Calu3 (cell line): Measurements from ENCODE around the gene FLYWCH2. TPM values are rescaled to one million over a fixed set of nuclear protein-coding genes. Genes with fewer than 3 reads are reported as not detected.

Experiments used
- BruUV-seq: library from RNA; stranded (reverse); fragments of 400-500 nt; replicated peaks from 2 replicates; lab custom pipeline; 2021; lab: Mats Ljungman, UMichigan
- CTCF ChIA-PET: fragments of 300-600 bp; sonication (Branson Sonifier 250); formaldehyde crosslinking; loops from one replicate; lab custom pipeline; 2022; ENCODE audit warnings: antibody characterized with exemption; lab: Charles Lee
- DNase-seq: peaks from one replicate; pipeline ENCODE4 v3.0.0; 2022
- H3K27ac Mint-ChIP-seq: one replicate; pipeline ENCODE4 v1.8.0; 2022; ENCODE audit warnings: mixed read lengths; ENCODE audit not compliant: unreplicated experiment
- H3K27me3 Mint-ChIP-seq: one replicate; pipeline ENCODE4 v1.8.0; 2022; ENCODE audit warnings: mixed read lengths; ENCODE audit not compliant: unreplicated experiment
- H3K36me3 Mint-ChIP-seq: one replicate; pipeline ENCODE4 v1.8.0; 2022; ENCODE audit warnings: mild to moderate bottlenecking, moderate library complexity, mixed read lengths; ENCODE audit not compliant: insufficient read depth, unreplicated experiment
- H3K4me1 Mint-ChIP-seq: one replicate; pipeline ENCODE4 v1.8.0; 2022; ENCODE audit warnings: mild to moderate bottlenecking, low read depth, mixed read lengths; ENCODE audit not compliant: unreplicated experiment
- H3K4me3 Mint-ChIP-seq: one replicate; pipeline ENCODE4 v1.8.0; 2022; ENCODE audit warnings: mild to moderate bottlenecking, low read depth, moderate library complexity, mixed read lengths; ENCODE audit not compliant: unreplicated experiment
- H3K9me3 Mint-ChIP-seq: one replicate; pipeline ENCODE4 v1.8.0; 2022; ENCODE audit warnings: low read depth, mixed read lengths; ENCODE audit not compliant: unreplicated experiment
- CTCF ChIP-seq: fragments of 200-600 bp; IDR thresholded peaks from one replicate; pipeline ENCODE4 v1.8.0; 2022; ENCODE audit warnings: antibody characterized with exemption; ENCODE audit not compliant: unreplicated experiment
- intact Hi-C: fragments of 100-400 bp; cut with micrococcal nuclease; formaldehyde crosslinking; loops from one replicate; pipeline ENCODE4 v1.10.0; 2022; ENCODE audit not compliant: unreplicated experiment
- total RNA-seq: library from RNA; stranded (reverse); gene quantifications from 2 replicates; pipeline ENCODE4 v1.2.3, GENCODE V29; 2022

Gene FLYWCH2
- total RNA-seq, 1 experiment from 2014 or later = 13.0 TPM

DNA sequence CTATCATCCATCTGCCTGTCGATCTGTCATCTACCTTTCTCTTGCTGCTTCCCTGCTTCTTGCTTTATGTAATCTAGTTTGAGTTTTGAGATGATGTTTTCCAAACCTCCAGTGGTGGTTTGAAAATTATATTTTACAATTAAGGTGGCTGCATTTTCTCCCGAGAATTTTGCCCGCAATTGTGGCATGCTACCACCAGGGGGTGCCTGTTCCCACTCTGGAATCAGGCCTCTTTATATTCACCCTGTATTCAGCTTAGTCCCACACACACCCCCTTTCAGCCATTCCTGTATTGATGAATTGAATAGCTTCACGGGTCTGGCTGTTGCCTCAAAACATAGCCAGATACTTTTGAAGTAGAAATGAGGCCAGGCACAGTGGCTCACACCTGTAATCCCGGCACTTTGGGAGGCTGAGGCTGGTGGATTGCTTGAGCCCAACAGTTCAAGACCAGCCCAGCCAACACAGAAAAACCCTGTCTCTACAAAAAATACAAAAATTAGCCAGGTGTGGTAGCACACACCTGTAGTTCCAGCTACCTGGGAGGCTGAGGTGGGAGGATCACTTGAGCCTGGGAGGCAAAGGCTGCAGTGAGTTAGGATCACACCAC lies 28.2 kb upstream of the FLYWCH2 start:
- CTCF ChIA-PET = interaction anchor here (0.9 kb wide), 1 partner anchor 81 kb away, joined by 3 read pairs; no protein-coding TSS in a partner anchor
- peaks cover 5% of the 10 kb centered on the region for H3K9me3 Mint-ChIP-seq
- no TSS peak for BruUV-seq
- H3K27me3 Mint-ChIP-seq = no peaks in the 10 kb centered on the region
- peak; percentile 77 for TF ChIP-seq CTCF
- H3K4me1 Mint-ChIP-seq = peaks cover 13% of the 10 kb centered on the region
- DNase-seq = no peak
- no peak overlapping the region for H3K4me3 Mint-ChIP-seq
- H3K36me3 Mint-ChIP-seq = peaks cover 92% of the 10 kb centered on the region
- peak overlapping the region; percentile 21 for H3K27ac Mint-ChIP-seq
- intact Hi-C loops = no loop called here

- Mint-ChIP-seq H3K9me3 (peaks cover 5% of the 10 kb centered on the region), H3K4me1 (peaks cover 13% of the 10 kb centered on the region), H3K27ac (peak overlapping the region; percentile 60), H3K4me3 (peak overlapping the region; percentile 90), H3K36me3 (peaks cover 92% of the 10 kb centered on the region), H3K27me3 (no peaks in the 10 kb centered on the region)
- CTCF ChIA-PET = no interaction called here
- DNase-seq = no peak
- no peak for TF ChIP-seq CTCF
- BruUV-seq = no TSS peak
- intact Hi-C loops = no loop called here
Observed at GRCh38 chr16:2855536-2855935, 27.5 kb upstream of the FLYWCH2 start.

DNA sequence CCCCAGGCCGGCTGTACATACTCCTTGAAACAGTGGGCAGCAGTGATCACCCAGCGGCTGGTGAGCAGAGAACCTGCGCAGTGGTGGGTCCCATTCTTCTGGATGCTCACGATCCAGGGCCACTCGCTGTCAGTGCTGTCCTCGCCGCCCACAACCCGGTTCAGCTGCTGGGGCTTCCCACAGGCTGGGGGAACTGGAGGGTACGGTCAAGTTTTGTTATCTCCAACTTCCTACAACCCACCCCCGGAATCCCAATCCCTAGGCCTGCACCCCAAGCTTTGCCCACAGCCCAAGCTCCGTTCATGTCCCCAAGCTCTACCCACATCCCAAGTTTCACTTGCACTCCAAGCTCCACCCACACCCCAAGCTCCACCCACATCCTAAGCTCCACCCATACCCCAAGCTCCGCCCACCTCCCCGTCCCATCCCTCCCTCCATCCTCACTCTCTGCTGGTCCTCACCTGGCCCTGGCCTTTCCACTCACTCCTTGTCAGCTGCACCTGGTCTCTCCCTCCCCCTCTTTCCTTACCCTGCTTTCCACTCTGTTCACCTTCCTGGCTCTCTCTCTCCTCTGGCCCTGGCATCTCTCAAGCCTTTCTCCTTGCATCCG lies 26.8 kb upstream of the FLYWCH2 start:
- no peak for TF ChIP-seq CTCF
- Mint-ChIP-seq H3K27me3 (no peaks in the 10 kb centered on the region), H3K36me3 (peaks cover 91% of the 10 kb centered on the region), H3K9me3 (peaks cover 5% of the 10 kb centered on the region), H3K4me3 (peak overlapping the region; percentile 90), H3K27ac (peak overlapping the region; percentile 49), H3K4me1 (peaks cover 15% of the 10 kb centered on the region)
- CTCF ChIA-PET = interaction anchor here (0.5 to 1.0 kb wide), 4 partner anchors 9 to 261 kb away, joined by 3 to 4 read pairs (median 4); no protein-coding TSS in a partner anchor
- no TSS peak for BruUV-seq
- DNase-seq = peak; percentile 78
- intact Hi-C loops = no loop called here

DNA sequence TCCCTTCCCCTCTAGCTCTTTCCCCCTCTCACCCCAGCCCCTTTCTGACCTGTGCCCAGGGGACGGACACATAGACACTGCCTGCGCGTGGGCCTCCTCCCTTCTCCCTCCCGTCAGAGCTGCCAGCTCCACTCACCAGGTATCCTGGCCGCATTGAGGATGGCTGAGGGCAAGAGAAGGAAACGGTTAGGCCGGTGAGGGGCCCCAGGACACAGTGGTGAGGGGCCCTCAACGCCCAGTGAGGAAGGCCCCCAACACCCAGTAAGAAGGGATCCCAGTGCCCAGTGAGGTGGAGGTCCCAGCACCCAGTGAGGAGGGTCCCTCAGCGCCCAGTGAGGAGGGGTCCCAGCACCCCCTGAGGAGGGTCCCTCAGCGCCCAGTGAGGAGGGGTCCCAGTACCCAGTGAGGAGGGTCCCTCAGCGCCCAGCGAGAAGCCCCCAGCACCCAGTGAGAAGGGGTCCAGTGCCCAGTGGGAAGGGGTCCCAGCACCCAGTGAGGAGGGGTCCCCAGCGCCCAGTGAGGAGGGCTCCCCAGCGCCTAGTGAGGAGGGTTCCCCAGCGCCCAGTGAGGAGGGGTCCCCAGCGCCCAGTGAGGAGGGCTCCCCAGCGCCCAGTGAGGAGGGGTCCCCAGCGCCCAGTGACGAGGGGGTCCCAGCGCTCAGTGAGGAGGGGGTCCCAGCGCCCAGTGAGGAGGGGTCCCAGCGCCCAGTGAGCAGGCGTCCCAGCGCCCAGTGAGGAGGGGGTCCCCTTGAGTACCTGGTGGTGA lies 26.1 kb upstream of the FLYWCH2 start:
- no peak for DNase-seq
- Mint-ChIP-seq H3K9me3 (peaks cover 5% of the 10 kb centered on the region), H3K4me3 (peak overlapping the region; percentile 90), H3K4me1 (peaks cover 17% of the 10 kb centered on the region), H3K27me3 (no peaks in the 10 kb centered on the region), H3K36me3 (peaks cover 85% of the 10 kb centered on the region), H3K27ac (peak overlapping the region; percentile 88)
- TF ChIP-seq CTCF = no peak
- BruUV-seq = no TSS peak
- CTCF ChIA-PET = interaction anchor here (0.7 to 1.0 kb wide), 4 partner anchors 10 to 102 kb away, joined by 3 to 6 read pairs (median 4); no protein-coding TSS in a partner anchor
- intact Hi-C loops = no loop called here
